ENCODE results near the gene POLN. TPM values are rescaled to one million over a fixed set of nuclear protein-coding genes. Genes with fewer than 3 reads are reported as not detected.

The POLN gene
- 0.24 and 0.59 TPM in 2 replicates for total RNA-seq (2014; rRNA removed; shearing (Covaris generic))

- DNase-seq (ENCODE audit: low read depth) = peak; percentile 91
Observed at GRCh38 chr4:2241410-2242353, at the start of gene POLN, which contains the start of gene HAUS3. Gene POLN (minus strand): TSS chr4:2242121. CDS start chr4:2229231, 12,890 bp downstream. Gene HAUS3 (minus strand): TSS chr4:2242121. CDS start chr4:2240946, 1,175 bp downstream.

DNA sequence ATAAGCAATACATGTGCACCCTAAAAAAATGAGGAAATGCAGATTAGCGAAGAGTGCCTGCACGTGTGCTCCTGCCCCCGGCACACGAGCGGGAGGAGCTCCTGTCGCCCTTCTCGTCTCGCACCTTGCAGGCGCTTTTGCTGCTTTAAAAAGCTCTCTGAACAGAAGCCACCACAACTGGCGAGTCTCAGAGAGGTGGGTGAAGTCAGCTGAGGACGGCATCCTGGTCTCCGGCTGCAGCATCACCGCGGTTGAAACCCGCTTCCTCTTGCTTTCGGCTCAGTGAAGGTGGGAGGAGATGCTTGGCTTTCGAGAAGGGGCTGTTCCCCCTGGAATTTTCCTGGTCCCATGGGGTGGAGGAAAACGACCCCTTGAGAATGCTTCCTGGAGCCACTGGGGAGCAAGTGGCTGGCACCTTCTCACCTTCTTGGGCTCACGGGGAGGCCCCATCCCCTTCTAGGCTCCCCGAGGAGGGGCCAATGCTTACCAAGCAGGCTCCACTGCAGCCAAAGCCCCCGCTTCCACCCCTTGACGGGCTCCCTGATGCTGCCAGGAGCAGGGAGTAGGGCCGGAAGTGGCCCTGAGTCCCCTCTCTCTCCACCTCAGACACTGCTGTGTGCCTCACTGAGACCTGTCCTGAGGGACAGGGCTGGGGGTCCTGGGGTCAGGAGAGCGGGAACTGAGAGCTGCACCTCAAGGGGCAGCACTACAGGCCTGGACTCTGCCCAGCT is 49.2 kb upstream of the POLN start:
- DNase-seq (ENCODE audit: low read depth) = no peak

DNA sequence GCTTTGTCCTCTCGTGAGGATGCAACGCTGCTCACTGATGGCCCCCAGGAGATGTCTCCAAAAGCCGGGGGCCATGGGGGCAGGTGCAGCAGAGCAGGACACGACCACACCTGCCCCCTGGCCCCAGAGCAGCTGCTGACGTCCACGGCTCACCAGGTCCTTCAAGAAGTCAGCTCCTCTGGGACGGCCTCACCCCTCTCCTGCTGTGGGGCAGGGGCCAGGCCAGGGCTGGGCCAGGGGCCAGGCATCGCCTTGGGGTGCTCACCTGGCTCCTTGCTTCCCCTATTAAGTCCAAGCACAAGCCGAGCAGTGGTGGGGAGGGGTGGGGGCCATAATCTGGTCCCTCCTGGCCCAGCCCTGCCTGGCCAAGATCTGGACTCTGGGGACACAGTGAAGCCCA is 48.6 kb upstream of the POLN start:
- DNase-seq (ENCODE audit: low read depth) = no peak

DNA sequence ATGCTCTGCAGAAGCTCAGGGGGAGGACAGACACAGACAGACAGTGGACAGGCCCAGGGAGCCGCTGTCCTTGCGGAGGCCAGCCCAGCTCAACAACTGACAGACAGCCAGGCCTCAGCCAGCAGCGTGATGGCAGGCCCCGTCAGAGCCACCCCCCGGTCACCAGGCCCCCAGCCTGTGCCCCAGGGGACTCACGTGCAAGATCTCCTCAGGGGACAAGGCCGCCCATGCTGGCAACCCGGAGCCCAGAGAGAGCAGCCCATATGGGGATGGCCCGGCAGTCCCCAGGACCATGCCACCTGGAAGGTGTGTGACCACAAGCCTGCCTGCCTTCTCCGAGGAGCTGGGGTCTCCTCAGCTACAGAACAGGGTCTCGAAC is 48.0 kb upstream of the POLN start:
- no peak for DNase-seq (ENCODE audit: low read depth)

GRCh38 chr4:2289311-2289954 is 47.5 kb upstream of the POLN start:
- no peak for DNase-seq (ENCODE audit: low read depth)

- DNase-seq (ENCODE audit: low read depth) = no peak
Observed at GRCh38 chr4:2288051-2288541, 46.2 kb upstream of the POLN start.

DNA sequence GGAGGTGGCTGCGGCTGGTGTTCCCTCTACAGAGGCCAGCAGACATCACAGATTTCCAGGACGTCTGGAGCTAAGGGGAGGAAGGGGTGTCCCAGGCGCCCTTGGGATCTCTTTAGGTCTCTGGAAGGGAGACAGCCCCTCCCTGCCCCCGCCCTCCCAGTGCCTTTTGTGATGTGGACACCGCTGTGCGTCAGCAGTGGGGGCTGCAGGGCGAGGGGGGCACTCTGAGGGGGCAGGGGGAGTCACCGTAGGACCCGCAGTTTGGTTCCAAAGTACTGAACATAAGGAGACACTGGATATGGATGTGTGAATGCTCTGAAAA is 45.6 kb upstream of the POLN start:
- DNase-seq (ENCODE audit: low read depth) = no peak

GRCh38 chr4:2286904-2287593 is 45.1 kb upstream of the POLN start:
- DNase-seq (ENCODE audit: low read depth) = no peak

- no peak for DNase-seq (ENCODE audit: low read depth)
Observed at GRCh38 chr4:2285613-2286381, 43.9 kb upstream of the POLN start.

GRCh38 chr4:2284934-2285612 is 43.2 kb upstream of the POLN start:
- peak; percentile 61 for DNase-seq (ENCODE audit: low read depth)

- DNase-seq (ENCODE audit: low read depth) = no peak
Observed at GRCh38 chr4:2284161-2284933, 42.4 kb upstream of the POLN start.

GRCh38 chr4:2283199-2283711 is 41.3 kb upstream of the POLN start:
- DNase-seq (ENCODE audit: low read depth) = no peak

- DNase-seq (ENCODE audit: low read depth) = peak; percentile 7
Observed at GRCh38 chr4:2281575-2282343, 39.8 kb upstream of the POLN start.

- DNase-seq (ENCODE audit: low read depth) = peak; percentile 4
Observed at GRCh38 chr4:2280531-2281300, 38.8 kb upstream of the POLN start.

DNA sequence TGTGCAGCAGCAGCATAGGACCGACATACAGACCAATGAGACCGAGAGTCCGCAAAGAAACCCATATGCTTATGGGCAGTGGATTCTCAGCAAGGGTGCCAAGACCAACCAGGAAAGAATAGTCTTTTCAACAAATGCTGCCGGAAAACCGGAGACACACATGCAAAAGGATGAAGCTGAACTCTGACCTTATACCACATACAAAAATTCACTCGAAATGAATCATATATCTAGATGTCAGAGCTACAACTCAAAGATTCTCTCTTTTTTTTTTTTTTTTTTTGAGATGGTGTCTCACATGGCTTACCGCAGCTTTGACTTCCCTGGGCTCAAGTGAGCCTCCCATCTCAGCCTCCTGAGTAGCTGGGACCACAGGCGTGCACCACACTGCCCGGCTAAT is 36.0 kb upstream of the POLN start:
- peak; percentile 6 for DNase-seq (ENCODE audit: low read depth)

- DNase-seq (ENCODE audit: low read depth) = no peak
Observed at GRCh38 chr4:2276581-2277325, 34.8 kb upstream of the POLN start.
